Activated CD4-positive, alpha-beta T cell treated with anti-CD3 and anti-CD28 coated beads for 4 hours (primary cell): ENCODE results near the gene POLDIP3.
A peak's percentile ranks its signal among the peaks of the same experiment; 100 is the strongest.
"Not testable (repeated sequence)": the region's sequence is repeated elsewhere in the genome, so short reads cannot be mapped to it uniquely, and the experiment has no call there.

Experiments
- DNase-seq, 2 donors: peaks; one replicate each; pipeline ENCODE4 v3.0.0-alpha.2; 2020

Gene POLDIP3

DNA sequence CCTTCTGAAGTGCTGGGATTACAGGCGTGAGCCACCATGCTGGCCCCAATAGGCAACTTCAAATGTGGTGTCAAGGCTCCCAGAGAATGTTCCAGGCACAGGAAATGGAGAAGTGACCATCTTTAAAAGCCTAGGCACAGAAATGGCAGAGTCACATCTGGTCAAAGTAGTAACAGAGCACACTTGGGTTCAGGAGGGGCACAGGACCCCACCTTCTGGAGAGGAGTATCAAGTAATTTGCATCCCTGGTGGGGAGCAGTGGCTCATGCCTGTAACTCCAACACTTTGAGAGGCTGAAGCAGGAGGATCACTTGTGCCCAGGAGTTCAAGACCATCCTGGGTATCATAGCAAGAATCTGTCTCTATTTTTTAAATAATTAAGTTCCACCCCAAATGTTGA lies 31.7 kb downstream of the POLDIP3 start:
- DNase-seq: no peak

DNA sequence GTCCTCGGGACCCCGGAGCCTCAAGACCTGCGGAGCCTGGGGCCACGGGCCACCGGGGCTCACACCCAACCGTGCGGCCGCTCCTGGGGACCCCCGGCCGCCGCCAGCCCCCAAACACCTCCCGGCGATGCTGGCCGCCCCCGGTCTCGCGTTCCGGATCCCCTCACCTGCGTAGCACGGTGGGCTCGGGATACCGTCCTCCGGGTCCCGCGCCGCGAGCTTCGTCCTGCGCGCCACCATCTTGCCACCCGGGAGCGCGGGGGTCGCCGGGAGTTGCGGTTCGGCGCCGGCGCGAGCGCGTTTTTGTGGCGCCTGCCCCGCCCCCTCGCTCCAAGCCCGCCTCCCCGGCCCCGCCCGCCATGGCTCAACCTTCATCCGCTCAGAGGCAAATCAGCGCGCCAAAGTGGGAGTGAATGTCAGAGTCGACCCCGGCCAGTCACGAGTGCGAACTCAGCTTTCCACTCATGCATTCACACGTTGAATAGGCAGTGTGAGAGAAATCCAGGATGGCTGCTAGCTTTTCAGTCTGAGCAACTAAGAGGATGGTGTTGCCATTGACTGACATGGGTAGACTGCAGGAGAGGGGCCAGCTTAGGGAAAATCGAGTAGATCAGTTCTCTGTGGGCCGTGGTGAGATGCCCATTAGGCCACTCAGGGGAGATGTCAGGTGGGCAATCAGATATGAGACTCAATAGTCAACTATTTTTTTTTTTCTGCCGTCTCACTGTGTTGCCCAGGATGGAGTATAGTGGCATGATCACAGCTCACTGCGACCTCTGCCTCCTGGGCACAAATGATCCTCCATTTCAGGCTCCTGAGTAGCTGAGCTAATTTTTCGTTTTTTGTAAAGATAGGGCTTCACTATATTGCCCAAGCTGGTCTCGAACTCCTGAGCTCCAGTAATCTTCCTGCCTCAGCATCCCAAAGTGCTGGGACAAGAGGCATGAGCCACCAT lies 32.6 kb downstream of the POLDIP3 start:
- peak; percentile 83 to 86 for DNase-seq

DNA sequence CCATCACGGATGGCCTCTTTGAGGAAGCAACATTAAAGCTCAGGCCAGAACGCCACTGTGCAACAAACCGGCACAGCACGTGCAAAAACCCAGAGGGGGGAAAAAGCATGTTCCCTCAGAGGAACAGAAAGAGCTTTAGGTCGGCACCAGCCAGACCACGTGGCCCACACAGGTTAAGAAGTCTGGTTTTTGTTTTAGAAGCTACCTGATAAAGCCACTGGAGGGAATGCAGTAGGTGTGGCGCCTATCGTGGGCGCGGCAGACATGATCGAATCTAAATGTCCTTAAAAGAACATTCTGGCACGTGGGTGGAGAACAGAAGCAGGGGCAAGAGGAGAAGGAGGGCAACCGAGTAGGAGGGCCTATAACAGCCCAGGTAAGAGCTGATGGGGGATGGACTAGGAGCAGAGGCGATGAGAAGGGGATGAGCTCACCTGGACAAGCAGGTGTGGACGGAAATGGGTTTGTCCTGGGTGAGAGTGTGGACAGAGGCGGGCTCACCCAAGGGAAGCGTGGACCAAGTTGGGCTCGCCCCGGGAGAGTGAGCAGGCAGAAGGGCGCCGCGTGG lies 33.4 kb downstream of the POLDIP3 start:
- not testable (repeated sequence) for DNase-seq

DNA sequence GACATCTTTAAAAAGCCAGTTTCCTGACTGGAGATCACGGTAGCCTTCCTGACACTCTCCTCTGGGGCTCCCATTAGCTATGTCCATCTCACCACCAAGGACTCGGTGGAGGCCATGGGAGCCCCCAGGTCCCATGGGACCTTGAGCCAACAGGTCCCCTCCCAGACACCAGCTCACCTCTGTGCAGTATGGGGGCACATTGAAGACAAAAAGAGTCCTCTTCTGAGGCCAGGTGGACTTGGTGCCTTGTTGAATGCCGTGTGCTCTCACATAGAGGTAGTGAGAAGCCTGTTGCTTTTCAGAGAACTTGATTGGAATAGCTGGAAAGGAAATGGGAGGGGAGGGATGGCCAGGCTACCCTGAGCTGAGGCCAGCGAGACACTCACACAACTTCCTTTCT lies 34.6 kb downstream of the POLDIP3 start:
- not testable (repeated sequence) for DNase-seq

DNA sequence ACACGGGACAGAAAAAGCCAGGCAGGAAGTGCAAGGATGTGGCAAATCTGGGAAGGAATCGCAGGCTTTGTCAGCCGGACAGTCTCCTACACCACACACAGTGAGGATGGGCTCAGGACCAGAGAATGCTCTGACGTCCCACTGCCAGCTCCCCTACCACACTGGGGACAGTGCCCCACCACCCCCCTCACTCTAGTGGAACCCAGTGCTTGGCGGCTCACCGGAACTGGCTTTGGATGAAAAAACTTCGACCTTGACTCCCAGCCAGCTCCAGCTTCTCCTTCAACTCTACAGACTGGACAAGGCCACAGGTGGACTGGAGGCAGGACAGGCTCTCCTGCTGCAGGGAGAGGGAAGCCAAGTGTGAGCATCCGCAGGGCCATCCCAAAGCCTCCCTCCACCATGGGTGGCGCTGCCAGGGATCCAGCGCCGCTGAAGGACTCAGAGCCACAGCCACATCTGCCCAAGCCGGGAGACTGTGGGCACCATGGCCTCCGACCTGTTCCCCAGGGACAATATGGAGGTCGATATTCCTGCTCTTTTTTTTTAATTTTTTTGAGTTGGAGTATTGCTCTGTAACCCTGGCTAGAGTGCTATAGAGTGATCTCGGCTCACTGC lies 37.0 kb downstream of the POLDIP3 start:
- no peak for DNase-seq

DNA sequence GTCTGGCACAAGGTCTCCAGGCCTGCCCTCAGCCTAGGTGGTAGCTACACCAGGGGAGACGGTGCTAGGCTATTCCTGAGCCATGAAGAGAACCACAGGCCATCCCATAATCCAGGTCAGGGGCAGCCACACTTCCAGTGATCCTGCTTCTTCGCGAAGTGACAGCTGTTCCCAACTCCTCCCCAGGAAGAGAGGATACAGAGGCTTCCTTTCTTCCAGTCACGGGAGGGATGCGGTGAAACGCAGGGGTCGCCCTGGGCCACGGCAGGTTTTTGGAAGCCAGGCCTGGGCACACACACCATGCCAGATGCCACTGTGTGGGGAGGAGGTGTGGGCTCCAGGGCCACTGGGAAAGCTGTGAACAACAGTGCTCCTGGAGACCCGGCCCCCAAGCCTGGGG lies 37.5 kb downstream of the POLDIP3 start:
- DNase-seq: not testable (repeated sequence)

DNA sequence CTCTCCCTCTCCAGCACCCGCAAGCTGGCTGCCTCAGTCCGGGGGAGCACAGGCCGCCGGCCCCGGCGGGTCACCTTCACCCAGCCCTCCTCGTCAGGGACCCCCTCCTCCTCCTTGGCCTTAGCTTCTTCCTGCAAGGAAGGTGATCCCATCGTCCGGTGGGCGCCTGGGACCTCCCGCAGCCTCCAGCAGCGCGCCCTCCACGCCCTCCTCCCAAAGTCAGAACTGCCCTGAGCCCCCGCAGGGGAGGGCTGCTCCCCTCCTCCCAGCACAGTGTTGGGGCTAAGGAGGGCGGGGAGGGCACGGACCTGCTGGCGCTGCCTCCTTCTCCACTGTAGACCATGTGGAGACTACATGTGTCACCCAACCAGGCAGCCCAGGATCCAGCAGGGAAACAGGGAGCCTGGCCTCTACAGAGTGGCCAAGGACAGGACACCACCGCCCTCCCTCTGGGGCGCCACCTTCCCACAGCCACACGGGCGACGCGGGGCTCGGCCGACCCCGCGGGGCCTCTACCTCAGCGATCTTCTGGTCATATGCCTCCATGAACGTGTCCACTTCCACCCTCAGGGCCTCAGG lies 38.6 kb downstream of the POLDIP3 start:
- not testable (repeated sequence) for DNase-seq

DNA sequence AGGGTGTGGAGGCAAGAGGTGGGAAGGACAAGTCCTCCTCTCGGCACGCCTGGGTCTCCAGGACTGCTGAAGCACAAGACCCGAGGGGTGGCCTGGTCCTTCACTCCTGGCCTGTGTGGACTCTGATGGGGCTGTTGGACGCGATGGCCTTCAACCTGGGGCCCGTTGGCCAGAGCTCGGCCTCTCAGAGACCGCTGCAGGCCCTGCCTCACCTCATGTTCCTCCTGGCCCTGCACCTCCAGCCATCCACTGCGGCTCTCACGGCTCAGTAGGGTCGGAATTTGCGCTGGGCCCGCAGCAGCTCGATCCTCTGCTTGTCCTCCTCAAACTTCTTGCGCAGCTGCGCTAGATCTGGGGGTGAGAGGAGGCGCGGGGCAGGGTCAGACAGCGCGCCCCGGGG lies 40.2 kb downstream of the POLDIP3 start:
- DNase-seq: not testable (repeated sequence)

DNA sequence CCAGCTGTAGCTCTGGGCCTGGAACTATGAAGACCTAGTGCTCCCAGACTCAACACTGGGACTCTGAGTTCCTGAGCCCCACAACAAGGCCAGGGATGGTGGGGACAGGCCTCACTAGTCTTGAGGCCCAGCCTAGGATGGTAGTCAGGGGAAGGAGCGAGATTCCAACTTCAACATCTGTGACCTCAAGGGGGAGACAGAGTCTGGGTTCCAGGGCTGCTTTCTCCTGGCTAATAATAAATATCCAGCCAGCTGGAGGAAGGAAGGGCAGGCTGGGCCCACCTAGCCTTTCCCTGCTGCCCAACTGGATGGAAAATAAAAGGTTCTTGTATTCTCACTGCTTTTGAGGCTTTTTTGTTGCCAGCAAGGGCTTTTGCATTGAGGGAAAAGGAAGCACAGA lies 40.6 kb downstream of the POLDIP3 start:
- DNase-seq: not testable (repeated sequence)

DNA sequence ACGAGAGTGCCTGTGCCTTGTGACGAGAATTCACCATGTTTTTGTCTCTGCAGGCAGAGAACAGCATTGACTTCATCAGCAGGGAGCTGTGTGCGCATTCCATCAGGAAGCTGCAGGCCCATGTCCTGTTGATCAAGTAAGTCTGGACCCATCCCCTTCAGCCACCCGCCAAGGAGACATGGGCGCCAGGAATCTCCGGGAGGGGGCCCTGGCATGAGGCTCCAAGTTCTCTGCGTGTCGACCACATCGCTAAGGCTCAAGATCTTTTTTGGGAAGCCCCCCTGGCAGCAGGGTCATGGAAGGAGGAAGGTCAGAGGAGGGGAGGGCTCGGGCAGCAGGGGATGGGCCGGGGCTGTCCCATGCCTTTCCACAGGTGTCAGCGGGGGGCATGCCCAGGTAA lies 43.6 kb downstream of the POLDIP3 start:
- DNase-seq: not testable (repeated sequence)

DNA sequence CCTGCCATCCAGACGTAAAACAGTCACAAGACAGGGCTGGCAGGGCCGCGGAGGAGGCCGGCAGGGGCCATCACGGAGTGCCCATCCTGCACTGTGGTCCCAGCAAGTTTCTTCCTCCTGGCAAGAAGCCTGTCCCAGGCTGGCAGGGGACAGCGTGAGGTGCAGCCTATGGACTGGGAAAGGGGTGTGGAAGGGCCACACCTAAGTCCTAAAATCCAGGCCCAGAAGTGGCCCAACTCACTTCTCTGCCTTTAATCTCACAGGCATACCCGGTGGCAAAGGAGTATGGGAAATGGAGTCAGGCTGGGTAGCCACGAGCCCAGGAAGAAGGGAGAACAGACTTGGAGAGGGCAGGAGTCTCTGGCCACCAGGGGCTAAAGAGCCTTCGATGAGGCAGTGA lies 44.1 kb downstream of the POLDIP3 start:
- DNase-seq: not testable (repeated sequence)

DNA sequence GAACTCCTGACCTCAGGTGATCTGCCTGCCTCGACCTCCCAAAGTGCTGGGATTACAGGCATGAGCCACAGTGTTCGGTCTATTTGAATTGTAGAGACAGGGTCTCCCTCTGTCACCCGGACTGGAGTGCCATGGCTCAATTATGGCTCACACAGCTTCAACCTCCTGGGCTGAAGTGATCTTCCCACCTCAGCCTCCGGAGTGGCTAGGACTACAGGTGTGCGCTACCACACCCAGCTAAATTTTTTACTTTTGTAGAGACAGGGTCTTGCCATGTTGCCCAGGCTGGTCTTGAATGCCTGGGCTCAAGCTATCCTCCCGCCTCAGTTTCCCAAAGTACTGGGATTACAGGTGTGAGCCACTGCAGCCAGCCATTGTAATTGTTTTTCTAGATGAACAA lies 46.7 kb downstream of the POLDIP3 start:
- DNase-seq: not testable (repeated sequence)

DNA sequence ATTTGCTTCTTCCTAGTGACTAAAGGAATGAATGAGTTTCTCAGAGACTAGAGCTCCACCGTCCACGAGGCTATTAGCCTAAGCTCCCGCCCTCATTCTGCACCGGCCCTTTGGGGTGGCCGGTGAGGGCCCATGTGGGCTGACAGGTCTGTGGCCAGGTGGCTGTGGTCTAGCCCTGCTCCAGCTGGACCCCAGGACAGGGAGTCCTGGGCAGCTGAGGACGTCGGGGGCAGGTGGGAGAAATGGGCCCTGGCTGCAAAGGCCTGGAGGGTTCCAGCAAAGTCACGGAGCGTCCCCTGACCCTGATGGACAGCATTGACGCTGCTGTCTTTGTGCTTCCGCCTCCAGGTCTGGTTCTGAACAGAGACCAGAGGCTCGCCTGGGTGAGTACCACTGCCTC lies 48.7 kb downstream of the POLDIP3 start:
- no peak for DNase-seq

DNA sequence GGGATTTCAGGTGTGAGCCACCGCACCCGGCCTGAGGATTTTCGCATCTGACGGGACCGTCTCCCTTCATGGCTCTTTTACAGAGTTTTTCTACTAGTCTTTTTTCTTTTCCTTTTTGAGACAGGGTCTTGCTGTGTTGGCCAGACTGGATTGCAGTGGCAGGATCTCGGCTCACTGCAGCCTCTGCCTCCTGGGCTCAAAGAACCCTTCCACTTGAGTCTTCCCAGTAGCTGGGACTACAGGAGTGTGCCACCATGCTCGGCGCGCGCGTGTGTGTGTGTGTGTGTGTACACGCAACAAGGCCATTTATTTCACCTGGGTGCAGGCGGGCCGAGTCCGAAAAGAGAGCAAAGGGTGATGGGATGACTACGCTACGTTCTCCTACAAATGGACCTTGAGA lies 50.0 kb downstream of the POLDIP3 start:
- DNase-seq: no peak

DNA sequence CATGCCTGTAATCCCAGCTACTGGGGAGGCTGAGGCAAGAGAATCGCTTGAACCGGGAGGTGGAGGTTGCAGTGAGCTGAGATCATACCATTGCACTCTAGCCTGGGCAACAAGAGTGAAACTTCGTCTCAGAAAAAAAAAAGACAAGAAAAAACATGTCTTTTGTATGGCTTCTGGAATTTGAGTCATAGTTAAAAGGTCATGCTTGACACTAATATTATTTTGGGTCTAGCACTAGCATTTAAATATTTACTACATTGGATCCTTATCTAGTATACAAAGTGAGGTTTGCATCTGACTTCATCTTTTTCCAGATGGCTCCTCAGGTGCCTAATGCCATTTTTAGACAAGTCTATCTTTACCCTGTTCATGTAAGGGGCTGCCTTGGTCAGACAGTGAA lies 50.7 kb downstream of the POLDIP3 start:
- not testable (repeated sequence) for DNase-seq

DNA sequence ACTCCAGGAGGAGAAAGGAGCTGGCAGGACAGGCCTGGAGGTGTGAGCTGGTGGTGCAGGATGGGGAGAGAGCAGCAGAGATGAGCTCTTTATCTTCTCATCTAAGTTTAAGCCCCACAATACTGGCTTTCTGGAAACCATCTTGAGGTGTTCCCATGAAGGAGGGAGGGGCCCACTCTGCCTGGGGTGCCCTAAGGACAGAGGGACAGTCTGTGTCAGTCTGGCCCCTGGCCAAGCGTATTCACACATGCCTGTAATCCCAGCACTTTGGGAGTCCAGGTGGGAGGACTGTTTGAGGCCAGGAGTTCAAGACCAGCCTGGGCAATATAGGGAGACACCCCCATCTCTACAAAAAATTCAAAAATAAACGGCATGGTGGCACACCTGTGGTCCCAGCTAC lies 52.0 kb downstream of the POLDIP3 start:
- DNase-seq: no peak

DNA sequence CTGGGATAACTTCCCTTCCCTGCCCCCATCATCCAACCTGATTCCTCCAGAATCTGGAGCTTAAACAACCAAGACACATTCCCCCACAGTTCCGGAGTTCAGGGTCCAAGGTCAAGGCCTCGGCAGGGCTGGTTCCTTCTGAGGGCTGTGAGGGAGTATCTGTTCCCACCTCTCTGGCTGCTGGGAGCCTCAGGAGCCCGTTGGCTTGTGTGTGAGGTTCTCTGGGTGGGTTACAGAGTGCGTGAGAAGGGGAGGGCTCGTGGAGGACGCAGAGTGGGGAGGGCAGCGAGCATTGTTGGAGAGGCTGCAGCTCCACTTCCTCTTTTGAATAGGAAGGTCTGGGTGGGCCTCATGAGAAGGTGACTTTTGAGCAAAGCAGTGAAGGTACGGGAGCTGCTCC lies 52.4 kb downstream of the POLDIP3 start:
- no peak for DNase-seq

DNA sequence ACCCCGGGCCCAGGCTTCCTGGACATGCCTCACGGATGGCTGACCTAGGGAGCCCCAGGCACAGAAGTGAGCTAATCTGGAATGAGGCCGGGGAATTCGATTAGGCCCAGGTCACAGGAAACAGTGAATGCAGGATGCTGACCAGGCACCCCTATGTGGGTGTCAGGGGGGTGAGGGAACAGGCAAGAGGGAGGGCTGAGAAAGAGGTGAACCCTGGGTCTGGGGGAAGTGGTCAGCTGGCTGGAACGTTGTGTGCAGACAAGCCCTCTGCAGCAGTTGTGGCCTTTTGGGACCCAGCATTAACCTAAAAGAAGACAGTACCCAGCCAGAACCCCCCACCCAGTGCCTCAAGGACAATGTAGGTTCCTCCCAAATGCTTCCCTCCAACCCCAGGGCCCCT lies 52.8 kb downstream of the POLDIP3 start:
- no peak for DNase-seq

DNA sequence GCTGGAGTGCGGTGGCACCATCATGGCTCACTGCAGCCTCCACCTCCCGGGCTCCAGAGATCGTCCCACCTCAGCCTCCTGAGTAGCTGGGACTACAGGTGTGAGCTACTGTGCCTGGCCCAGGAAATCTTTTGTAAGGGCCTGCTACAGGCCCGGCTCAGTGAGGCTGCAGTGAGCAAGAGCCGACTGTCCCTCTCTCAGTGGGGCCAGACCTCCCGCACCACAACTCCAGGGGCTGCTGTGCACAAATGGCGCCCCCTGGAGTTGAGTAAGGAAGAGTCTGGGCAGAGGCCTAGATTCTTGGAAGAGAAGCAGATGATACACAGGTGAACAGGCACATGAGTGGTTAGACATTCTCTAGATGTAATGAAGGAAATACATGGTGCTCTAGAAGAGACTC lies 53.9 kb downstream of the POLDIP3 start:
- DNase-seq: no peak

DNA sequence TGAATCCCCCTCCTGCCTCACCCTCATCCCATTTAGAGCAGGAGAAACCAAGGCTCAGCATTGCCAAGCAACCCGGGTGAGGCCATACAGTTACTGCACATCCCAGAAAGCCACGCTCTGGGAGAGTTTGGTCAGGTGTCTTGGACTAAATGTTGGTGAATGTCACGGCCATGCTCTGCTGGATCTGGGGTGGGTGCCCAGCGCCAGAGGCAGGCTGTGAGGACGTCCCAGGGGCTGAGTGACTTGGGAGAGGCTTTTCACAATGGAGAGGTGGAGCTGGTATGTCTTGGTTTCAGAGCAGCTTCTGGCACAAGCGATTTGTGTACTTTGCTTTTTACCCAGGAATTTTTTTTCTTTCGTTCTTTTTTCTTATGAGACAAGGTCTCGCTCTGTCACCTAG lies 54.3 kb downstream of the POLDIP3 start:
- no peak for DNase-seq

DNA sequence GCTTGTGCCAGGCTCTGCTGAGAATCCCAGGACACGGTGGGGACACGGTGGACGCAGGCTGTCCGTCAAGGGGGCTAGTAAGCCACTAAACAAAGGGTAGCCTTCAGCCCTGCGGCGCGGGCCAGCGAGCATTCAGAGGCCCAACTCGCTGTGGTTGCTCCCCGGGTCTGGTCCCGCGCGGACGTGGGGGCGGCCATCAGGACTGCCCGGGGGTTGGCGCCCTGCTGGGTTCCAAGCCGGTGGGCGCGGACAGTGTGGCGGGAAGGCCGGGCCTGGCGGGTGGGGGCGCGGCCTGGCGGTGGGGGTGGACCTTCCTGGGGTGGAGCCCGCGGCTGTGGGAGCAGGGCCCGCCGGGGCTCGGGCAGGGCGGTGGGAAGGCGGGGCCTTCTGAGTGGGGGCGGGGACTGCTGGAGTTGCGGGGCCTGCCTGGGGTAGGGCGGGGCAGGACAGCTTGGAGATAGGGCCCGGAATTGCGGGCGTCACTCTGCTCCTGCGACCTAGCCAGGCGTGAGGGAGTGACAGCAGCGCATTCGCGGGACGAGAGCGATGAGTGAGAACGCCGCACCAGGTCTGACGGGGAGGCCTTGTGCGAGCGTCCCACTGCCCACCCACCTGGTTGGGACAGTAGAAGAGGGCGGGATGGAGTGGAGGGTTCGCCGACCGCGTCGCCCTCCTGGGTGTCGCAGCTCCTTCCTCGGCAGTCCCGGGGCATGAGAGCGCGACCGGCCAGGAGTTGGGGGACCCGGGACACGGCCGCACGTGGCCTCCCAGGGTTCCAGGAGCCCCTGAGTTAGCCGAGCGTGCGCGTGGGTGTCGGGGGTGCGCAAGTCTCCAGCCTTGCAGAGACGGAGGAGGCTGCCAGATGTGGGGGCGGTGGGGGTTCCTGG lies 61.0 kb downstream of the POLDIP3 start, which contains the start of gene SERHL2:
Gene SERHL2, plus strand, starts transcription at position 482 of the 887 bp plus-strand sequence. Its CDS starts 65 bp downstream, at position 547.
- DNase-seq: peak; percentile 73 to 89

DNA sequence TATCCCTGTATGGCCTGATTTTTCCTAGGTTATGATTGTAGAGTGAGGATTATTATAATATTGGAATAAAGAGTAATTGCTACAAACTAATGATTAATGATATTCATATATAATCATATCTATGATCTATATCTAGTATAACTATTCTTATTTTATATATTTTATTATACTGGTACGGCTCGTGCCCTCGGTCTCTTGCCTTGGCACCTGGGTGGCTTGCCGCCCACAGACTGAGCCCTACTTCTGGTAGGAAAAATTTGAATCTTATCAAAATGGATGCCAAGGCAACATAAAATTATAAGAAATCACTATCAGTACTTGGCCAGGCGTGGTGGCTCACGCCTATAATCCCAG lies 62.4 kb downstream of the POLDIP3 start:
- DNase-seq: not testable (repeated sequence)
